ENCODE measurements around the gene PARD3B. TPM values are rescaled to one million over a fixed set of nuclear protein-coding genes. Genes with fewer than 3 reads are reported as not detected.

Gene PARD3B
- total RNA-seq, 1 experiment from 2014 or later, result 2.0 TPM

- POLR2A ChIA-PET, result no interaction called here
- H3K9ac ChIP-seq (ENCODE audit: low read length), result no peak overlapping the region
- no peaks in the 10 kb centered on the region for H3K9me3 ChIP-seq (ENCODE audit: control insufficient read depth in 1 of 2, insufficient read depth in 1 of 2, low read depth in 1 of 2, low read length in 2 of 2)
- H3K4me3 ChIP-seq (replicated peaks in 1 of 2; ENCODE audit: low read depth in 1 of 2, low read length in 2 of 2), result no peak overlapping the region
- H3K27me3 ChIP-seq (ENCODE audit: insufficient read depth, low read length), result no peaks in the 10 kb centered on the region
- H3K27ac ChIP-seq (ENCODE audit: low read depth, low read length), result no peak overlapping the region
- H3K4me2 ChIP-seq (ENCODE audit: low read length), result no peak overlapping the region
- H3K36me3 ChIP-seq (ENCODE audit: control insufficient read depth in 1 of 2, insufficient read depth in 2 of 2, low read length in 2 of 2), result no peaks in the 10 kb centered on the region
- intact Hi-C loops (cut with micrococcal nuclease), result no loop called here
- DNase-seq (ENCODE audit: low read depth, low spot score) (no peak), ATAC-seq (no peak)
- no peaks in the 10 kb centered on the region for H3K4me1 ChIP-seq (ENCODE audit: control insufficient read depth in 1 of 2, insufficient read depth in 2 of 2, low read length in 2 of 2)
- H3K9me2 ChIP-seq (ENCODE audit: insufficient read depth), result no peaks in the 10 kb centered on the region
- no peak for TF ChIP-seq CTCF (IDR thresholded peaks at IDR 0.05 in 2 of 3, conservative IDR thresholded peaks at IDR 0.05 in 1 of 3; ENCODE audit: borderline replicate concordance in 1 of 3, insufficient read depth in 1 of 3, low read depth in 2 of 3, low read length in 2 of 3)
- TF ChIP-seq ZFX (IDR thresholded peaks at IDR 0.05), result no peak
- TF ChIP-seq FOSL1 (IDR thresholded peaks at IDR 0.05; ENCODE audit: low read depth), result no peak
- TF ChIP-seq REST (IDR thresholded peaks at IDR 0.05; ENCODE audit: low read depth), result no peak
- TF ChIP-seq ZBTB33 (IDR thresholded peaks at IDR 0.05; ENCODE audit: extremely low read depth, insufficient replicate concordance, low read length), result no peak
- no peak for TF ChIP-seq SP1 (IDR thresholded peaks at IDR 0.05; ENCODE audit: low read depth)
- no peak for TF ChIP-seq POLR2AphosphoS5 (IDR thresholded peaks at IDR 0.05; ENCODE audit: low read depth, low read length)
- TF ChIP-seq YY1 (IDR thresholded peaks at IDR 0.05; ENCODE audit: extremely low read depth, insufficient replicate concordance, low read depth, low read length), result no peak
- TF ChIP-seq ELF1 (IDR thresholded peaks at IDR 0.05; ENCODE audit: borderline replicate concordance, low read depth), result no peak
- no peak overlapping the region for H2AFZ ChIP-seq (ENCODE audit: low read depth, low read length, poor library complexity, severe bottlenecking)
- RAD21 ChIA-PET (ENCODE audit: low non-redundant PET in 1 of 2, low total read pairs in 2 of 2, uncharacterized antibody in 2 of 2, unreplicated experiment in 2 of 2), result no interaction called here
- no peaks in the 10 kb centered on the region for H4K20me1 ChIP-seq (ENCODE audit: insufficient read depth)
- BruUV-seq (replicated peaks), result no TSS peak
- no peaks in the 10 kb centered on the region for H3K79me2 ChIP-seq (ENCODE audit: insufficient read depth, low read length)
- CTCF ChIA-PET, result no interaction called here
Measured at GRCh38 chr2:205270689-205271088, 725.4 kb downstream of the PARD3B start.
